Lower leg skin (tissue), 3 donors: Measurements from ENCODE around the gene PDIA6.

Experiments
- POLR2A ChIP-seq, 2 donors: fragments of 450-650 bp; IDR thresholded peaks; one replicate each; pipeline ENCODE4 v1.6.1; 2016 to 2017; ENCODE audit warnings: antibody characterized with exemption in 2 of 2, mild to moderate bottlenecking in 1 of 2, moderate library complexity in 1 of 2
- TF ChIP-seq, protein P1 (sequence below), 3 donors: fragments of 450-650 bp; IDR thresholded peaks; one replicate each; pipeline ENCODE4 v1.5.1; 2016; ENCODE audit warnings: antibody characterized with exemption in 3 of 3, mild to moderate bottlenecking in 3 of 3, moderate library complexity in 2 of 3

DNA sequence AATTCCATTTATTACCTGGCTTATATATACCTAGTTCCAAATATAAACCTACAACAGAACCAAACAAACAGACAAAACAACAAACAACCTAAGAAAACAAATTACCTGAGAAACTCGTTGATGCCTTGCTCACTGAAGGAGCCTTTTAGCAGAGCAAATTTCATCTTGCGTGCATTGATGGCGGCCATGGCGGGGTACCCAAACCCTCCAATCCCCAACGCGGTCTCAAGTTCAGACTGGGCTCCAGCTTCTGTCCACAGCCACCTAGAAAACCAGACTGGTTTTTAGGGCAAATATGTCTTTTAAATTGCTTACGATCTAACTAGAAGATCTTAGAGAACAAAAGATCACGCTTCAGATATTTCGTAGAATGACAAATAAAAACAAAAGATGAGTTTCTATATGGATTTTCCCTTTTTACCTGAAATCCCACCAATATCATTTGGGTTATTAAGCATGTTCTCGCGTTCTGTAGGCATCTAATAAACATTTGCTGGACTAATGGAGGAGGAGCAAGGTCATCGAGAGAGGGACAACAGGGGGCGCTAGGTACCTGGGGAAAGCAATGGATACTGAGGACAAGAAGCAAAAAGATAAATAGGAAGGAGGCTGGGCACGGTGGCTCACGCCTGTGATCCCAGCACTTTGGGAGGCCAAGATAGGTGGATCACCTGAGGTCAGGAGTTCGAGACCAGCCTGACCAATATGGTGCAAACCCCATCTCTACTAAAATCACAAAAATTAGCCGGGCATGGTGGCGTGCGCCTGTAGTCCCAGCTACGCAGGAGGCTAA lies 25.2 kb downstream of the PDIA6 start:
- TF ChIP-seq, protein P1, sequence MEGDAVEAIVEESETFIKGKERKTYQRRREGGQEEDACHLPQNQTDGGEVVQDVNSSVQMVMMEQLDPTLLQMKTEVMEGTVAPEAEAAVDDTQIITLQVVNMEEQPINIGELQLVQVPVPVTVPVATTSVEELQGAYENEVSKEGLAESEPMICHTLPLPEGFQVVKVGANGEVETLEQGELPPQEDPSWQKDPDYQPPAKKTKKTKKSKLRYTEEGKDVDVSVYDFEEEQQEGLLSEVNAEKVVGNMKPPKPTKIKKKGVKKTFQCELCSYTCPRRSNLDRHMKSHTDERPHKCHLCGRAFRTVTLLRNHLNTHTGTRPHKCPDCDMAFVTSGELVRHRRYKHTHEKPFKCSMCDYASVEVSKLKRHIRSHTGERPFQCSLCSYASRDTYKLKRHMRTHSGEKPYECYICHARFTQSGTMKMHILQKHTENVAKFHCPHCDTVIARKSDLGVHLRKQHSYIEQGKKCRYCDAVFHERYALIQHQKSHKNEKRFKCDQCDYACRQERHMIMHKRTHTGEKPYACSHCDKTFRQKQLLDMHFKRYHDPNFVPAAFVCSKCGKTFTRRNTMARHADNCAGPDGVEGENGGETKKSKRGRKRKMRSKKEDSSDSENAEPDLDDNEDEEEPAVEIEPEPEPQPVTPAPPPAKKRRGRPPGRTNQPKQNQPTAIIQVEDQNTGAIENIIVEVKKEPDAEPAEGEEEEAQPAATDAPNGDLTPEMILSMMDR (IDR thresholded peaks at IDR 0.05): no peak
- TF ChIP-seq POLR2A (IDR thresholded peaks at IDR 0.05): no peak
